Vagina (tissue), 2 donors: ENCODE data around the gene DNAI2. TPM values are rescaled to one million over a fixed set of nuclear protein-coding genes. Genes with fewer than 3 reads are reported as not detected.
"Not testable (repeated sequence)": the region's sequence is repeated elsewhere in the genome, so short reads cannot be mapped to it uniquely, and the experiment has no call there.

Experiments
- DNase-seq, 2 donors: peaks; one replicate each; pipeline ENCODE4 v3.0.0-alpha.2; 2017; ENCODE audit errors: extremely low spot score in 2 of 2
- H3K27ac ChIP-seq: fragments of 200-600 bp; sonication (generic); one replicate; pipeline ENCODE4 v1.5.1; 2019
- H3K27me3 ChIP-seq: fragments of 200-600 bp; sonication (generic); one replicate; pipeline ENCODE4 v1.5.1; 2019
- H3K36me3 ChIP-seq, 2 donors: fragments of 200-600 bp; sonication (generic); one replicate each; pipeline ENCODE4 v1.5.1; 2017 to 2019
- H3K4me1 ChIP-seq: fragments of 200-600 bp; sonication (generic); one replicate; pipeline ENCODE4 v1.5.1; 2019
- H3K4me3 ChIP-seq, 2 donors: fragments of 200-600 bp; sonication (generic); 1 replicate in 1 of 2; 2 replicates in 1 of 2; pipeline ENCODE4 v1.5.1; 2016 to 2019
- H3K9me3 ChIP-seq: fragments of 200-600 bp; sonication (generic); one replicate; pipeline ENCODE4 v1.5.1; 2019
- CTCF ChIP-seq, 3 experiments: fragments of 450-650 bp in 2 of 3; fragments of 200-600 bp in 1 of 3; sonication (generic) in 1 of 3; IDR thresholded peaks; one replicate each; pipeline ENCODE4 v1.5.1; 2017 to 2019; ENCODE audit warnings: antibody characterized with exemption in 3 of 3, mild to moderate bottlenecking in 2 of 3, moderate library complexity in 2 of 3
- POLR2A ChIP-seq, 2 donors: fragments of 450-650 bp; IDR thresholded peaks; one replicate each; pipeline ENCODE4 v1.6.1; 2017; ENCODE audit warnings: antibody characterized with exemption in 2 of 2, mild to moderate bottlenecking in 2 of 2, moderate library complexity in 2 of 2
- POLR2AphosphoS5 ChIP-seq, 2 donors: sonication (generic); formaldehyde crosslinking; IDR thresholded peaks; one replicate each; pipeline ENCODE4 v1.9.0; 2017; ENCODE audit warnings: antibody characterized with exemption in 2 of 2, mild to moderate bottlenecking in 2 of 2, low read depth in 1 of 2; ENCODE audit not compliant: insufficient read depth in 1 of 2
- intact Hi-C: fragments of 100-400 bp; cut with DNase I; formaldehyde crosslinking; loops from one replicate; pipeline ENCODE4 v1.15.1; 2023
- total RNA-seq: library from RNA; depleted of rRNA; stranded (reverse); fragments of >200 nt; gene quantifications from one replicate; pipeline ENCODE4 v1.2.3, GENCODE V29; 2016

Gene DNAI2
- total RNA-seq, 1 donor from 2014 or later: not detected

GRCh38 chr17:74280093-74280513 lies 6.1 kb downstream of the DNAI2 start:
- Histone ChIP-seq H3K36me3 (no peaks in the 10 kb centered on the region), H3K4me1 (peaks cover 15% of the 10 kb centered on the region), H3K27ac (no peak overlapping the region), H3K4me3 (no peak overlapping the region), H3K27me3 (no peaks in the 10 kb centered on the region), H3K9me3 (no peaks in the 10 kb centered on the region)
- intact Hi-C loops: no loop called here
- TF ChIP-seq CTCF (IDR thresholded peaks at IDR 0.05) (no peak), POLR2AphosphoS5 (IDR thresholded peaks at IDR 0.05; ENCODE audit: insufficient read depth in 1 of 2, low read depth in 1 of 2) (no peak), POLR2A (IDR thresholded peaks at IDR 0.05) (no peak)
- no peak for DNase-seq

- no peak for TF ChIP-seq CTCF (IDR thresholded peaks at IDR 0.05)
- TF ChIP-seq POLR2A (IDR thresholded peaks at IDR 0.05): no peak
- no peak for TF ChIP-seq POLR2AphosphoS5 (IDR thresholded peaks at IDR 0.05; ENCODE audit: insufficient read depth in 1 of 2, low read depth in 1 of 2)
Observed at GRCh38 chr17:74281799-74282198, 7.8 kb downstream of the DNAI2 start.

GRCh38 chr17:74282274-74282586 lies 8.2 kb downstream of the DNAI2 start:
- H3K36me3 ChIP-seq, H3K27me3 ChIP-seq, H3K27ac ChIP-seq, H3K9me3 ChIP-seq, intact Hi-C loops, H3K4me3 ChIP-seq, H3K4me1 ChIP-seq, DNase-seq: not testable (repeated sequence)

More at GRCh38 chr17:74281799-74282198, 7.8 kb downstream of the DNAI2 start:
- Histone ChIP-seq H3K27me3 (no peaks in the 10 kb centered on the region), H3K4me3 (no peak overlapping the region), H3K27ac (no peak overlapping the region), H3K36me3 (no peaks in the 10 kb centered on the region), H3K4me1 (no peaks in the 10 kb centered on the region), H3K9me3 (no peaks in the 10 kb centered on the region)
- intact Hi-C loops: no loop called here
- DNase-seq: no peak

- H3K27me3 ChIP-seq: no peaks in the 10 kb centered on the region
- no peak overlapping the region for H3K4me3 ChIP-seq
- no peaks in the 10 kb centered on the region for H3K9me3 ChIP-seq
- TF ChIP-seq CTCF (IDR thresholded peaks at IDR 0.05) (no peak), POLR2A (IDR thresholded peaks at IDR 0.05) (no peak), POLR2AphosphoS5 (IDR thresholded peaks at IDR 0.05; ENCODE audit: insufficient read depth in 1 of 2, low read depth in 1 of 2) (no peak)
- no peaks in the 10 kb centered on the region for H3K36me3 ChIP-seq
- H3K4me1 ChIP-seq: no peaks in the 10 kb centered on the region
- no peak for DNase-seq
- H3K27ac ChIP-seq: no peak overlapping the region
- intact Hi-C loops: no loop called here
Observed at GRCh38 chr17:74282587-74283370, 8.7 kb downstream of the DNAI2 start.

DNA sequence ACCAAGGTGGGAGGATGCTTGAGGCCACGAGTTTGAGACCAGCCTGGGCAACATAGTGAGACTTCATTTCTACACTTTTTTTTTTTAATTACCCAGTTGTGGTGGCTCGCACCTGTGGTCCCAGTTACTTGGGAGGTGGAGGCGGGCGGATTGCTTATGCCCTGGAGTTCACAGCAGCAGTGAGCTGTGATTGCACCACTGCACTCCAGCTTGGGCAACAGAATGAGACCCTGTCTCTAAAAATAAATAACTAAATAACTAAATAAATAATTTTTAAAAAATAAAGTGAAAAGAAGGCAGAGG lies 9.3 kb downstream of the DNAI2 start:
- TF ChIP-seq POLR2A (IDR thresholded peaks at IDR 0.05): no peak
- TF ChIP-seq CTCF (IDR thresholded peaks at IDR 0.05): no peak
- Histone ChIP-seq H3K9me3 (no peaks in the 10 kb centered on the region), H3K4me1 (no peaks in the 10 kb centered on the region), H3K36me3 (no peaks in the 10 kb centered on the region), H3K27me3 (no peaks in the 10 kb centered on the region), H3K4me3 (no peak overlapping the region), H3K27ac (no peak overlapping the region)
- DNase-seq: no peak
- intact Hi-C loops: no loop called here
